ENCODE measurements around the gene PCSK6. TPM values are rescaled to one million over a fixed set of nuclear protein-coding genes. Genes with fewer than 3 reads are reported as not detected.

Gene PCSK6
- total RNA-seq, 3 donors from 2014 or later (not counting 1 experiment from before 2014, with no cell fraction given): 1.5 to 2.4 (median 2.4) TPM

DNA sequence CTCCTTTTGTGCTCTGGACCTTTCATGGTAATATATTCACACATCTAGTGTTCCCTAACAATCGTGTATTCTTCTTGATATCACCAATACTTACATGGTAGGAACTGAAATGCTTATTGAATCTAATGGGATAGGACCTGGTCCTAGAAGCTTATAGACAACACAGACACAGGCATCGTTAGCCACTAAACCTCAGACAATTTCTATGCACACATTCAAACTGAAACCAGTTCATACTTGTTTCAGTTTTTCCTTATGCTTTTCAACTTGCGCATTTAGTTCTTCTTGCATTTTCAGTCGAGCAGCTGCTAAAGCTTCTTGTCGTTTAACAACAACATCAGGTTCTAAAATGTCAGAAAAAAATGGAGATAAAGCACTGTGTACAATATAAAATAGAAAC lies 214.5 kb downstream of the PCSK6 start:
- peaks cover 15 to 16% of the 10 kb centered on the region in 2 donors for H3K4me1 Mint-ChIP-seq
- H3K27me3 ChIP-seq (ENCODE audit: control insufficient read depth, insufficient read depth, low read length): no peaks in the 10 kb centered on the region
- H3K4me3 Mint-ChIP-seq: no peak overlapping the region
- intact Hi-C loops (cut with micrococcal nuclease): no loop called here
- H3K4me3 ChIP-seq (ENCODE audit: low read length): no peak overlapping the region
- no peak overlapping the region for H3K27ac Mint-ChIP-seq
- ATAC-seq: no peak
- H3K27ac ChIP-seq (ENCODE audit: low read length): no peak overlapping the region
- H3K9me3 Mint-ChIP-seq: no peaks in the 10 kb centered on the region
- WGBS (ENCODE audit: insufficient coverage): 71% methylated on average over 4 of the region's 5 CpGs
- H3K36me3 ChIP-seq (ENCODE audit: control insufficient read depth, insufficient read depth, low read length): peaks cover 55% of the 10 kb centered on the region
- H3K9me3 ChIP-seq (ENCODE audit: control insufficient read depth, insufficient read depth, low read length): no peaks in the 10 kb centered on the region
- H3K27me3 Mint-ChIP-seq (ENCODE audit: low read depth in 2 of 2): no peaks in the 10 kb centered on the region
- peaks cover 20% of the 10 kb centered on the region for H3K4me1 ChIP-seq (ENCODE audit: control insufficient read depth, insufficient read depth, low read length)
- H3K36me3 Mint-ChIP-seq: peaks cover 42% of the 10 kb centered on the region
- DNase-seq: no peak
- TF ChIP-seq, protein P1, sequence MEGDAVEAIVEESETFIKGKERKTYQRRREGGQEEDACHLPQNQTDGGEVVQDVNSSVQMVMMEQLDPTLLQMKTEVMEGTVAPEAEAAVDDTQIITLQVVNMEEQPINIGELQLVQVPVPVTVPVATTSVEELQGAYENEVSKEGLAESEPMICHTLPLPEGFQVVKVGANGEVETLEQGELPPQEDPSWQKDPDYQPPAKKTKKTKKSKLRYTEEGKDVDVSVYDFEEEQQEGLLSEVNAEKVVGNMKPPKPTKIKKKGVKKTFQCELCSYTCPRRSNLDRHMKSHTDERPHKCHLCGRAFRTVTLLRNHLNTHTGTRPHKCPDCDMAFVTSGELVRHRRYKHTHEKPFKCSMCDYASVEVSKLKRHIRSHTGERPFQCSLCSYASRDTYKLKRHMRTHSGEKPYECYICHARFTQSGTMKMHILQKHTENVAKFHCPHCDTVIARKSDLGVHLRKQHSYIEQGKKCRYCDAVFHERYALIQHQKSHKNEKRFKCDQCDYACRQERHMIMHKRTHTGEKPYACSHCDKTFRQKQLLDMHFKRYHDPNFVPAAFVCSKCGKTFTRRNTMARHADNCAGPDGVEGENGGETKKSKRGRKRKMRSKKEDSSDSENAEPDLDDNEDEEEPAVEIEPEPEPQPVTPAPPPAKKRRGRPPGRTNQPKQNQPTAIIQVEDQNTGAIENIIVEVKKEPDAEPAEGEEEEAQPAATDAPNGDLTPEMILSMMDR (IDR thresholded peaks at IDR 0.05): no peak

DNA sequence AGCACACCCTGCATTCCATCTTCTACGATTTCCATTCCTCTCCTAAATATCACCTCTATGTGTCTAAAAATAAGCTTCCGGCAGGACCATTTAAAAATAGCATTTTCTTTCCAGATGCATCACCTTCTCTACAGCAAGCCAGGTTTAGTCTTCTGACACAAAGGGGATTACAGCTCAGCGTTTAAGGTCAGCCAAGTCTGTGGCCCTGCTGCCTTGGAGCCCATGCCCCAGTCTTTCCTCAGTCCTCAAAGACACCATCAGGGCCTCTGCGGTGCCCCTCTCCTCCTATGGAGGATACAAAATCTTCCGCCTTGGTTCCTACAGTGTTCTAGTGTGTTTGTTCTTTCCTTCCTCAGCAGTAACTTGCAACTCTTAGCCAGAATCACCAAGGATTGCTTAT lies 216.0 kb downstream of the PCSK6 start:
- no peaks in the 10 kb centered on the region for H3K9me3 ChIP-seq (ENCODE audit: control insufficient read depth, insufficient read depth, low read length)
- Mint-ChIP-seq H3K4me3 (no peak overlapping the region), H3K36me3 (peaks cover 42% of the 10 kb centered on the region), H3K27ac (no peak overlapping the region), H3K27me3 (ENCODE audit: low read depth in 2 of 2) (no peaks in the 10 kb centered on the region), H3K4me1 (peaks cover 22 to 25% of the 10 kb centered on the region in 2 donors), H3K9me3 (no peaks in the 10 kb centered on the region)
- peaks cover 20% of the 10 kb centered on the region for H3K4me1 ChIP-seq (ENCODE audit: control insufficient read depth, insufficient read depth, low read length)
- ATAC-seq (no peak), DNase-seq (no peak)
- TF ChIP-seq, protein P1 (IDR thresholded peaks at IDR 0.05): no peak
- 95% methylated on average over 5 of the region's 5 CpGs for WGBS (ENCODE audit: insufficient coverage)
- H3K27me3 ChIP-seq (ENCODE audit: control insufficient read depth, insufficient read depth, low read length): no peaks in the 10 kb centered on the region
- no peak overlapping the region for H3K4me3 ChIP-seq (ENCODE audit: low read length)
- H3K36me3 ChIP-seq (ENCODE audit: control insufficient read depth, insufficient read depth, low read length): peaks cover 54% of the 10 kb centered on the region
- intact Hi-C loops (cut with micrococcal nuclease): no loop called here
- no peak overlapping the region for H3K27ac ChIP-seq (ENCODE audit: low read length)

DNA sequence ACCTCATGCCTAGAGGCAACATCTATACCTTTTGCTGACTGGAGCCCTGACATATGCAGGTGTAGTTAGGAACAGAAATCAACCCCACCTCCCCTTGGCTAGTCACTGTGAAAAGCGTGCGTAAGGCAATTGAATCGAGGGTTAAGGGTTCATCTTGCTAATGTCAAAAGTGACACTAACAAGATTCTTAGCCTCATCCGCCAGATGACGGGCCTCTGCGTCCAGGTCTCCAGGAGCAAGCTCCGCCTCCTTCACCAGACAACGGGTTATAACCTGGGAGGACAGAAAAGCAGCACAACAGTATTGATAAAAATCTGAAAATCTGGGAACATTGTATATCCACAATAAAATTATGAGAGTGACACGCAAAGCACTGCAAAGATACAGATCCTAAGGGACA lies 216.9 kb downstream of the PCSK6 start:
- Mint-ChIP-seq H3K36me3 (peaks cover 42% of the 10 kb centered on the region), H3K27me3 (ENCODE audit: low read depth in 2 of 2) (no peaks in the 10 kb centered on the region), H3K4me3 (no peak overlapping the region), H3K9me3 (no peaks in the 10 kb centered on the region), H3K4me1 (peaks cover 18 to 22% of the 10 kb centered on the region in 2 donors), H3K27ac (no peak overlapping the region)
- no peak overlapping the region for H3K4me3 ChIP-seq (ENCODE audit: low read length)
- 97% methylated on average over 8 of the region's 9 CpGs for WGBS (ENCODE audit: insufficient coverage)
- no peak for ATAC-seq
- H3K27me3 ChIP-seq (ENCODE audit: control insufficient read depth, insufficient read depth, low read length): no peaks in the 10 kb centered on the region
- peaks cover 15% of the 10 kb centered on the region for H3K4me1 ChIP-seq (ENCODE audit: control insufficient read depth, insufficient read depth, low read length)
- TF ChIP-seq, protein P1 (IDR thresholded peaks at IDR 0.05): no peak
- no peak for DNase-seq
- intact Hi-C loops (cut with micrococcal nuclease): no loop called here
- H3K36me3 ChIP-seq (ENCODE audit: control insufficient read depth, insufficient read depth, low read length): peaks cover 54% of the 10 kb centered on the region
- no peaks in the 10 kb centered on the region for H3K9me3 ChIP-seq (ENCODE audit: control insufficient read depth, insufficient read depth, low read length)
- no peak overlapping the region for H3K27ac ChIP-seq (ENCODE audit: low read length)
